Gastroesophageal sphincter (tissue), 4 donors: ENCODE data around the gene ARMC9. TPM values are rescaled to one million over a fixed set of nuclear protein-coding genes. Genes with fewer than 3 reads are reported as not detected.

Experiments used
- ATAC-seq: fragments of 150-250 bp; one replicate; pipeline ENCODE4 v1.9.1; 2016; ENCODE audit warnings: mild to moderate bottlenecking, moderate library complexity
- H3K27ac ChIP-seq, 4 donors: fragments of 200-600 bp; sonication (generic) in 3 of 4; 1 replicate in 3 of 4; 2 replicates in 1 of 4; pipeline ENCODE4 v1.5.1; 2016 to 2019
- H3K27me3 ChIP-seq: fragments of 200-600 bp; sonication (generic); one replicate; pipeline ENCODE4 v1.5.1; 2019
- H3K36me3 ChIP-seq, 2 donors: fragments of 200-600 bp; sonication (generic); one replicate each; pipeline ENCODE4 v1.5.1; 2019; ENCODE audit warnings: control low read depth in 1 of 2
- H3K4me1 ChIP-seq, 3 donors: fragments of 200-600 bp; sonication (generic); 1 replicate in 2 of 3; 2 replicates in 1 of 3; pipeline ENCODE4 v1.5.1; 2016 to 2019; ENCODE audit warnings: control low read depth in 2 of 3
- H3K4me3 ChIP-seq, 2 donors: fragments of 200-600 bp; sonication (generic); one replicate each; pipeline ENCODE4 v1.5.1; 2019; ENCODE audit warnings: mild to moderate bottlenecking in 1 of 2, moderate library complexity in 1 of 2
- H3K9me3 ChIP-seq, 3 donors: fragments of 200-600 bp; sonication (generic); one replicate each; pipeline ENCODE4 v1.5.1; 2017 to 2019; ENCODE audit warnings: control low read depth in 2 of 3
- CTCF ChIP-seq, 4 experiments: fragments of 200-600 bp in 2 of 4; fragments of 450-650 bp in 2 of 4; sonication (generic) in 1 of 4; IDR thresholded peaks; one replicate each; pipeline ENCODE4 v1.5.1; 2017 to 2019; ENCODE audit warnings: antibody characterized with exemption in 4 of 4, mild to moderate bottlenecking in 2 of 4, moderate library complexity in 2 of 4
- EP300 ChIP-seq: sonication (generic); formaldehyde crosslinking; IDR thresholded peaks from one replicate; pipeline ENCODE4 v1.6.1; 2017; ENCODE audit warnings: antibody characterized with exemption, mild to moderate bottlenecking
- POLR2A ChIP-seq, 2 donors: fragments of 450-650 bp; IDR thresholded peaks; one replicate each; pipeline ENCODE4 v1.6.1; 2017; ENCODE audit warnings: antibody characterized with exemption in 2 of 2, mild to moderate bottlenecking in 2 of 2, moderate library complexity in 1 of 2
- POLR2AphosphoS5 ChIP-seq: sonication (generic); formaldehyde crosslinking; IDR thresholded peaks from one replicate; pipeline ENCODE4 v1.6.1; 2017; ENCODE audit warnings: antibody characterized with exemption
- WGBS, 2 donors: methylation state at CpG; one replicate each; pipeline ENCODE4 v1.1.5; 2018; ENCODE audit warnings: low coverage in 1 of 2; 5-methylcytosine and 5-hydroxymethylcytosine counted together
- total RNA-seq, 4 donors: library from RNA; depleted of rRNA; stranded (reverse); fragments of >200 nt; gene quantifications; one replicate each; pipeline ENCODE4 v1.1.0, GENCODE V29; 2016

The ARMC9 gene
- total RNA-seq, 4 donors from 2014 or later, result 69.6 to 298 (median 152) TPM

GRCh38 chr2:231204146-231204545 is 5.7 kb downstream of the ARMC9 start:
- H3K4me3 ChIP-seq, result no peak overlapping the region

GRCh38 chr2:231204581-231204980 is 6.2 kb downstream of the ARMC9 start:
- Histone ChIP-seq H3K9me3 (no peaks in the 10 kb centered on the region), H3K4me3 (no peak overlapping the region), H3K4me1 (peaks cover 0 to 84% (median 0%) of the 10 kb centered on the region in 3 donors), H3K27me3 (no peaks in the 10 kb centered on the region), H3K36me3 (peaks cover 0 to 24% of the 10 kb centered on the region in 2 donors), H3K27ac (peak overlapping the region in 3 of 4 donors; percentile 82 to 96 (median 85))
- TF ChIP-seq POLR2A (IDR thresholded peaks at IDR 0.05), result no peak
- no peak for TF ChIP-seq EP300
- no peak for TF ChIP-seq CTCF (IDR thresholded peaks at IDR 0.05)
- no peak for TF ChIP-seq POLR2AphosphoS5
- ATAC-seq, result no peak
- WGBS, 2 donors, result 76 to 88% methylated on average over 3 to 4 of the region's 5 CpGs

More at GRCh38 chr2:231204146-231204545, 5.7 kb downstream of the ARMC9 start:
- H3K27me3 ChIP-seq, result no peaks in the 10 kb centered on the region
- H3K36me3 ChIP-seq, result peaks cover 0 to 20% of the 10 kb centered on the region in 2 donors
- H3K9me3 ChIP-seq, result no peaks in the 10 kb centered on the region
- peak overlapping the region in 3 of 4 donors; percentile 82 to 96 (median 85) for H3K27ac ChIP-seq
- peaks cover 0 to 88% (median 0%) of the 10 kb centered on the region in 3 donors for H3K4me1 ChIP-seq
- no peak for ATAC-seq
- TF ChIP-seq POLR2AphosphoS5 (no peak), POLR2A (IDR thresholded peaks at IDR 0.05) (no peak), EP300 (no peak), CTCF (IDR thresholded peaks at IDR 0.05) (no peak)
- 90 to 100% methylated on average over 2 to 3 of the region's 3 CpGs for WGBS, 2 donors

- Histone ChIP-seq H3K4me1 (peaks cover 0 to 75% (median 0%) of the 10 kb centered on the region in 3 donors), H3K4me3 (no peak overlapping the region), H3K9me3 (no peaks in the 10 kb centered on the region), H3K27ac (peak overlapping the region in 3 of 4 donors; percentile 66 to 96 (median 85)), H3K27me3 (no peaks in the 10 kb centered on the region), H3K36me3 (peaks cover 0 to 34% of the 10 kb centered on the region in 2 donors)
- no peak for ATAC-seq
- TF ChIP-seq CTCF (IDR thresholded peaks at IDR 0.05), result no peak
- no peak for TF ChIP-seq EP300
- no peak for TF ChIP-seq POLR2AphosphoS5
- no peak for TF ChIP-seq POLR2A (IDR thresholded peaks at IDR 0.05)
- WGBS, 2 donors, result 53 to 63% methylated on average over 4 of the region's 4 CpGs
Observed at GRCh38 chr2:231207734-231208133, 9.3 kb downstream of the ARMC9 start.

GRCh38 chr2:231210782-231211181 is 12.4 kb downstream of the ARMC9 start:
- ATAC-seq, result no peak
- peaks cover 0 to 65% (median 0%) of the 10 kb centered on the region in 3 donors for H3K4me1 ChIP-seq
- WGBS, 2 donors, result 49 to 58% methylated on average over 2 to 3 of the region's 3 CpGs

More at GRCh38 chr2:231210782-231211181, 12.4 kb downstream of the ARMC9 start:
- peaks cover 0 to 51% of the 10 kb centered on the region in 2 donors for H3K36me3 ChIP-seq
- peak overlapping the region; percentile 72 to 96 (median 90) for H3K27ac ChIP-seq
- no peaks in the 10 kb centered on the region for H3K27me3 ChIP-seq
- H3K4me3 ChIP-seq, result no peak overlapping the region
- H3K9me3 ChIP-seq, result no peaks in the 10 kb centered on the region
- TF ChIP-seq CTCF (IDR thresholded peaks at IDR 0.05) (no peak), EP300 (no peak), POLR2AphosphoS5 (no peak), POLR2A (IDR thresholded peaks at IDR 0.05) (no peak)
